Activated CD8-positive, alpha-beta T cell treated with anti-CD3 and anti-CD28 coated beads for 36 hours (primary cell): ENCODE results near the gene STRN. TPM values are rescaled to one million over a fixed set of nuclear protein-coding genes. Genes with fewer than 3 reads are reported as not detected.

Experiments used
- ATAC-seq: fragments of 200-7000 bp; cut with Tn5 transposase; one replicate; pipeline ENCODE4 v1.10.0; 2021; ENCODE audit warnings: mild to moderate bottlenecking, moderate library complexity
- CTCF ChIA-PET: fragments of 350-600 bp; sonication (Branson Sonifier 250); formaldehyde crosslinking; loops from one replicate; lab custom pipeline; 2021; ENCODE audit warnings: antibody characterized with exemption; lab: Charles Lee
- POLR2A ChIA-PET: fragments of 350-600 bp; sonication (Branson Sonifier 250); formaldehyde crosslinking; loops from one replicate; lab custom pipeline; 2021; ENCODE audit warnings: antibody characterized with exemption; lab: Charles Lee
- DNase-seq: peaks from one replicate; pipeline ENCODE4 v3.0.0-alpha.2; 2020
- H3K27ac Mint-ChIP-seq: one replicate; pipeline ENCODE4 v1.8.0; 2021; ENCODE audit warnings: mild to moderate bottlenecking, mixed read lengths
- H3K27me3 Mint-ChIP-seq: one replicate; pipeline ENCODE4 v1.8.0; 2021; ENCODE audit warnings: mixed read lengths
- H3K36me3 Mint-ChIP-seq: one replicate; pipeline ENCODE4 v1.8.0; 2021; ENCODE audit warnings: low read depth, mixed read lengths
- H3K4me1 Mint-ChIP-seq: one replicate; pipeline ENCODE4 v1.8.0; 2021; ENCODE audit warnings: low read depth, mixed read lengths
- H3K4me3 Mint-ChIP-seq: one replicate; pipeline ENCODE4 v1.8.0; 2021; ENCODE audit warnings: mild to moderate bottlenecking, moderate library complexity, mixed read lengths
- H3K9me3 Mint-ChIP-seq: one replicate; pipeline ENCODE4 v1.8.0; 2021; ENCODE audit warnings: mixed read lengths
- intact Hi-C: fragments of 100-400 bp; cut with micrococcal nuclease; formaldehyde crosslinking; loops from one replicate; pipeline ENCODE4 v1.10.0; 2022
- total RNA-seq, 2 experiments: library from RNA; stranded (reverse); gene quantifications; one replicate each; pipeline ENCODE4 v1.2.3, GENCODE V29; 2021
- TF ChIP-seq, protein P1 (sequence below): fragments of 200-600 bp; IDR thresholded peaks from one replicate; pipeline ENCODE4 v1.8.0; 2022; ENCODE audit warnings: antibody characterized with exemption, mild to moderate bottlenecking

STRN gene, protein sequence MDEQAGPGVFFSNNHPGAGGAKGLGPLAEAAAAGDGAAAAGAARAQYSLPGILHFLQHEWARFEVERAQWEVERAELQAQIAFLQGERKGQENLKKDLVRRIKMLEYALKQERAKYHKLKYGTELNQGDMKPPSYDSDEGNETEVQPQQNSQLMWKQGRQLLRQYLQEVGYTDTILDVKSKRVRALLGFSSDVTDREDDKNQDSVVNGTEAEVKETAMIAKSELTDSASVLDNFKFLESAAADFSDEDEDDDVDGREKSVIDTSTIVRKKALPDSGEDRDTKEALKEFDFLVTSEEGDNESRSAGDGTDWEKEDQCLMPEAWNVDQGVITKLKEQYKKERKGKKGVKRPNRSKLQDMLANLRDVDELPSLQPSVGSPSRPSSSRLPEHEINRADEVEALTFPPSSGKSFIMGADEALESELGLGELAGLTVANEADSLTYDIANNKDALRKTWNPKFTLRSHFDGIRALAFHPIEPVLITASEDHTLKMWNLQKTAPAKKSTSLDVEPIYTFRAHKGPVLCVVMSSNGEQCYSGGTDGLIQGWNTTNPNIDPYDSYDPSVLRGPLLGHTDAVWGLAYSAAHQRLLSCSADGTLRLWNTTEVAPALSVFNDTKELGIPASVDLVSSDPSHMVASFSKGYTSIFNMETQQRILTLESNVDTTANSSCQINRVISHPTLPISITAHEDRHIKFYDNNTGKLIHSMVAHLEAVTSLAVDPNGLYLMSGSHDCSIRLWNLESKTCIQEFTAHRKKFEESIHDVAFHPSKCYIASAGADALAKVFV
- total RNA-seq = 10 to 100 TPM; 24.0 to 25.9 TPM

GRCh38 chr2:36966370-36967235, at the start of gene STRN:
STRN (minus strand) TSS chr2:36966536; CDS start chr2:36966463, 73 bp downstream.
- H3K4me3 Mint-ChIP-seq = peak within 1 kb of the TSS; percentile 97
- POLR2A ChIA-PET = interaction anchor here (0.5 to 0.9 kb wide), 6 partner anchors 12 to 1616 kb away, joined by 3 to 4 read pairs (median 3); no protein-coding TSS in a partner anchor
- DNase-seq (peak; percentile 96), ATAC-seq (peak; percentile 96)
- peaks cover 24% of the 10 kb centered on the region for H3K4me1 Mint-ChIP-seq
- no peaks in the 10 kb centered on the region for H3K9me3 Mint-ChIP-seq
- intact Hi-C loops = no loop called here
- peaks cover 7% of the 10 kb centered on the region for H3K36me3 Mint-ChIP-seq
- no peaks in the 10 kb centered on the region for H3K27me3 Mint-ChIP-seq
- CTCF ChIA-PET = no interaction called here
- H3K27ac Mint-ChIP-seq = peak within 1 kb of the TSS; percentile 98
- TF ChIP-seq, protein P1, sequence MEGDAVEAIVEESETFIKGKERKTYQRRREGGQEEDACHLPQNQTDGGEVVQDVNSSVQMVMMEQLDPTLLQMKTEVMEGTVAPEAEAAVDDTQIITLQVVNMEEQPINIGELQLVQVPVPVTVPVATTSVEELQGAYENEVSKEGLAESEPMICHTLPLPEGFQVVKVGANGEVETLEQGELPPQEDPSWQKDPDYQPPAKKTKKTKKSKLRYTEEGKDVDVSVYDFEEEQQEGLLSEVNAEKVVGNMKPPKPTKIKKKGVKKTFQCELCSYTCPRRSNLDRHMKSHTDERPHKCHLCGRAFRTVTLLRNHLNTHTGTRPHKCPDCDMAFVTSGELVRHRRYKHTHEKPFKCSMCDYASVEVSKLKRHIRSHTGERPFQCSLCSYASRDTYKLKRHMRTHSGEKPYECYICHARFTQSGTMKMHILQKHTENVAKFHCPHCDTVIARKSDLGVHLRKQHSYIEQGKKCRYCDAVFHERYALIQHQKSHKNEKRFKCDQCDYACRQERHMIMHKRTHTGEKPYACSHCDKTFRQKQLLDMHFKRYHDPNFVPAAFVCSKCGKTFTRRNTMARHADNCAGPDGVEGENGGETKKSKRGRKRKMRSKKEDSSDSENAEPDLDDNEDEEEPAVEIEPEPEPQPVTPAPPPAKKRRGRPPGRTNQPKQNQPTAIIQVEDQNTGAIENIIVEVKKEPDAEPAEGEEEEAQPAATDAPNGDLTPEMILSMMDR = no peak

DNA sequence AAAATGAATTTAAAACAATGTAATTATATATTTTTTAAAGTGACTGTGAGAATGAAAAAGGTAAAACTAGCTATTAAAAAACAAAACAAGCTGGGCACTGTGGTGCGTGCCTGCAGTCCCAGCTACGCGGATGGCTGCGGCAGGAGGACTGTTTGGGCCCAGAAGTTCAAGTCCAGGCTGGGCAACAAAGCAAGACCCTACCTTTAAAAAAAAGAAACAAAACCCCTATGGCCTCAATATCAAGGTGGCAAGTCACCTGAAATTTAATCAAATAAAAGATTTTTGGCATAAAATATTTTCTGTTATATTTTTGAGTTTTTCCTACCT, 46.9 kb upstream of the STRN start:
- no peak for DNase-seq
- no peaks in the 10 kb centered on the region for H3K27me3 Mint-ChIP-seq
- TF ChIP-seq, protein P1 = no peak
- H3K4me3 Mint-ChIP-seq = no peak overlapping the region
- peaks cover 13% of the 10 kb centered on the region for H3K36me3 Mint-ChIP-seq
- no peak for ATAC-seq
- CTCF ChIA-PET = interaction anchor here (0.7 to 1.2 kb wide), 2 partner anchors 9 to 233 kb away, joined by 3 read pairs; no protein-coding TSS in a partner anchor
- POLR2A ChIA-PET = no interaction called here
- no peaks in the 10 kb centered on the region for H3K9me3 Mint-ChIP-seq
- peaks cover 9% of the 10 kb centered on the region for H3K4me1 Mint-ChIP-seq
- intact Hi-C loops = no loop called here
- no peak overlapping the region for H3K27ac Mint-ChIP-seq

GRCh38 chr2:37011130-37011529, 44.8 kb upstream of the STRN start:
- no peak for DNase-seq
- TF ChIP-seq, protein P1 = no peak
- ChIA-PET POLR2A (no interaction called here), CTCF (no interaction called here)
- H3K27ac Mint-ChIP-seq = no peak overlapping the region
- H3K27me3 Mint-ChIP-seq = no peaks in the 10 kb centered on the region
- ATAC-seq = no peak
- H3K4me3 Mint-ChIP-seq = no peak overlapping the region
- intact Hi-C loops = no loop called here
- peaks cover 7% of the 10 kb centered on the region for H3K36me3 Mint-ChIP-seq
- no peaks in the 10 kb centered on the region for H3K9me3 Mint-ChIP-seq
- H3K4me1 Mint-ChIP-seq = peaks cover 9% of the 10 kb centered on the region

GRCh38 chr2:37005118-37005868, 39.0 kb upstream of the STRN start:
- H3K4me1 Mint-ChIP-seq = no peaks in the 10 kb centered on the region
- POLR2A ChIA-PET = no interaction called here
- DNase-seq (no peak), ATAC-seq (peak; percentile 42)
- intact Hi-C loops = loop anchor here (5.0 kb wide), 1 partner anchor 223 kb away; no protein-coding TSS in a partner anchor
- H3K4me3 Mint-ChIP-seq = no peak overlapping the region
- CTCF ChIA-PET = interaction anchor here (1.2 kb wide), 1 partner anchor 93 kb away, joined by 3 read pairs; no protein-coding TSS in a partner anchor
- H3K27ac Mint-ChIP-seq = no peak overlapping the region
- H3K36me3 Mint-ChIP-seq = peaks cover 13% of the 10 kb centered on the region
- TF ChIP-seq, protein P1 = no peak
- H3K27me3 Mint-ChIP-seq = no peaks in the 10 kb centered on the region
- no peaks in the 10 kb centered on the region for H3K9me3 Mint-ChIP-seq
